Kidney (tissue), 14 donors: ENCODE measurements around the gene ENTPD8. TPM values are rescaled to one million over a fixed set of nuclear protein-coding genes. Genes with fewer than 3 reads are reported as not detected.

Experiments used
- DNase-seq, 5 donors: peaks; one replicate each; pipeline ENCODE4 v3.0.0-alpha.2; 2013 to 2020
- FAIRE-seq: peaks from 2 replicates; lab custom pipeline; 2012; peaks lifted over from hg19 to GRCh38; lab: Jason Lieb, UNC
- H3K27ac ChIP-seq, 2 donors: one replicate each; pipeline ENCODE4 v1.7.0; 2013; ENCODE audit warnings: low read depth in 2 of 2, low read length in 2 of 2, inconsistent platforms in 1 of 2
- H3K27me3 ChIP-seq: one replicate; pipeline ENCODE4 v1.7.1; 2013; ENCODE audit warnings: low read length, inconsistent platforms; ENCODE audit not compliant: control insufficient read depth, insufficient read depth
- H3K36me3 ChIP-seq, 3 donors: one replicate each; pipeline versions ENCODE4 v1.7.0 to v1.7.1; 2013; ENCODE audit warnings: low read length in 3 of 3, control low read depth in 1 of 3, inconsistent platforms in 1 of 3; ENCODE audit not compliant: insufficient read depth in 3 of 3, control insufficient read depth in 2 of 3
- H3K4me1 ChIP-seq, 3 donors: one replicate each; pipeline versions ENCODE4 v1.7.0 to v1.7.1; 2013; ENCODE audit warnings: low read length in 3 of 3, inconsistent platforms in 1 of 3, low read depth in 1 of 3; ENCODE audit not compliant: control insufficient read depth in 2 of 3, insufficient read depth in 2 of 3
- H3K4me3 ChIP-seq, 3 donors: one replicate each; pipeline versions ENCODE4 v1.7.0 to v1.8.1; 2013; ENCODE audit warnings: low read length in 3 of 3, control low read depth in 1 of 3, inconsistent platforms in 1 of 3
- H3K9ac ChIP-seq, 3 donors: one replicate each; pipeline versions ENCODE4 v1.7.0 to v1.7.1; 2013; ENCODE audit warnings: low read length in 3 of 3, control low read depth in 1 of 3, inconsistent platforms in 1 of 3
- H3K9me3 ChIP-seq, 3 donors: one replicate each; pipeline versions ENCODE4 v1.7.0 to v1.7.1; 2013; ENCODE audit warnings: low read length in 3 of 3, control low read depth in 1 of 3, inconsistent platforms in 1 of 3; ENCODE audit not compliant: control insufficient read depth in 2 of 3, insufficient read depth in 1 of 3
- CTCF ChIP-seq: IDR thresholded peaks from 3 replicates; pipeline ENCODE4 v1.5.1; 2012; ENCODE audit warnings: mild to moderate bottlenecking, moderate library complexity, borderline replicate concordance; ENCODE audit not compliant: insufficient read depth; ENCODE audit errors: extremely low read depth
- intact Hi-C: fragments of 100-400 bp; cut with DNase I; formaldehyde crosslinking; loops from one replicate; pipeline ENCODE4 v1.11.1; 2022
- polyA plus RNA-seq: library from polyadenylated mRNA; stranded (reverse); fragments of 350-450 nt; fragmentation: Illumina TruSeq; extraction: RNeasy Lipid Tissue Mini Kit (QIAGEN cat#74804); gene quantifications from one replicate; pipeline ENCODE4 v1.2.3, GENCODE V29; 2014; ENCODE audit warnings: low read depth, low replicate concordance; ENCODE audit not compliant: insufficient read depth
- total RNA-seq: library from RNA; stranded (reverse); fragmentation: NEBNext Ultra II Directional; extraction: Animal tissue kit (Norgen Biotek cat#: 25700); gene quantifications from one replicate; pipeline ENCODE4 v1.2.1, GENCODE V29; 2021
- donor health status: control.
- donor health status: control.
- donor health status: control.
- donor health status: control.
- donor health status: control.
- donor health status: DM: yes; HTN: yes; CAD: no.
- donor health status: Normal renal cell carcinoma (clear cell type).

ENTPD8 gene
- total and polyA plus RNA-seq, 2 donors from 2014 or later, result 5.0 to 5.2 TPM

- Histone ChIP-seq H3K4me1 (peaks cover 0 to 5% (median 0%) of the 10 kb centered on the region in 3 donors), H3K4me3 (no peak overlapping the region), H3K9ac (no peak overlapping the region), H3K9me3 (no peaks in the 10 kb centered on the region), H3K27ac (no peak overlapping the region), H3K27me3 (no peaks in the 10 kb centered on the region), H3K36me3 (no peaks in the 10 kb centered on the region)
- DNase-seq (no peak), FAIRE-seq (no peak)
- no peak for TF ChIP-seq CTCF
- intact Hi-C loops, result no loop called here
Measured at GRCh38 chr9:137428311-137428630, 12.9 kb downstream of the ENTPD8 start.

GRCh38 chr9:137427454-137428310 lies 13.5 kb downstream of the ENTPD8 start:
- intact Hi-C loops, result no loop called here
- Histone ChIP-seq H3K9ac (no peak overlapping the region), H3K4me1 (peaks cover 0 to 5% (median 0%) of the 10 kb centered on the region in 3 donors), H3K36me3 (no peaks in the 10 kb centered on the region), H3K27me3 (no peaks in the 10 kb centered on the region), H3K4me3 (no peak overlapping the region), H3K27ac (no peak overlapping the region), H3K9me3 (no peaks in the 10 kb centered on the region)
- FAIRE-seq, result no peak
- TF ChIP-seq CTCF, result no peak
- peak in 1 of 5 donors; percentile 73 for DNase-seq

- intact Hi-C loops, result no loop called here
- no peaks in the 10 kb centered on the region for H3K9me3 ChIP-seq
- no peak overlapping the region for H3K9ac ChIP-seq
- no peaks in the 10 kb centered on the region for H3K27me3 ChIP-seq
- DNase-seq, result peak in 1 of 5 donors; percentile 68
- no peak overlapping the region for H3K4me3 ChIP-seq
- TF ChIP-seq CTCF, result no peak
- no peak for FAIRE-seq
- peaks cover 0 to 11% (median 4%) of the 10 kb centered on the region in 3 donors for H3K4me1 ChIP-seq
- H3K36me3 ChIP-seq, result no peaks in the 10 kb centered on the region
- H3K27ac ChIP-seq, result no peak overlapping the region
Measured at GRCh38 chr9:137426018-137426681, 15.0 kb downstream of the ENTPD8 start.
